A549 (cell line): Measurements from ENCODE around the gene SCYL3.
"Not testable (repeated sequence)": the region's sequence is repeated elsewhere in the genome, so short reads cannot be mapped to it uniquely, and the experiment has no call there.

ENCODE experiments used
- EP300 ChIP-seq, 2 experiments: fragments of >200 bp; sonication (Bioruptor Twin); formaldehyde crosslinking; IDR thresholded peaks; 2 replicates in 1 of 2; 3 replicates in 1 of 2; pipeline ENCODE4 v1.6.1; 2016 to 2017
- JUN ChIP-seq, 2 experiments: fragments of >200 bp; sonication (Bioruptor Twin); formaldehyde crosslinking; IDR thresholded peaks; 2 replicates in 1 of 2; 3 replicates in 1 of 2; pipeline ENCODE4 v1.6.1; 2016 to 2017
- POLR2A ChIP-seq: IDR thresholded peaks from 2 replicates; pipeline ENCODE4 v1.6.1; 2012; ENCODE audit warnings: mild to moderate bottlenecking, low read length
- REST ChIP-seq: fragments of 200-600 bp; sonication (generic); IDR thresholded peaks from 2 replicates; pipeline ENCODE4 v1.6.1; 2016; ENCODE audit warnings: antibody characterized with exemption, mild to moderate bottlenecking, moderate library complexity
- SMC3 ChIP-seq: fragments of >200 bp; sonication (Bioruptor Twin); formaldehyde crosslinking; IDR thresholded peaks from 3 replicates; pipeline ENCODE4 v1.6.1; 2018; ENCODE audit warnings: inconsistent platforms
- TF ChIP-seq, protein P1 (sequence below): fragments of >200 bp; sonication (Bioruptor Twin); formaldehyde crosslinking; IDR thresholded peaks from 3 replicates; pipeline ENCODE4 v1.5.1; 2016

DNA sequence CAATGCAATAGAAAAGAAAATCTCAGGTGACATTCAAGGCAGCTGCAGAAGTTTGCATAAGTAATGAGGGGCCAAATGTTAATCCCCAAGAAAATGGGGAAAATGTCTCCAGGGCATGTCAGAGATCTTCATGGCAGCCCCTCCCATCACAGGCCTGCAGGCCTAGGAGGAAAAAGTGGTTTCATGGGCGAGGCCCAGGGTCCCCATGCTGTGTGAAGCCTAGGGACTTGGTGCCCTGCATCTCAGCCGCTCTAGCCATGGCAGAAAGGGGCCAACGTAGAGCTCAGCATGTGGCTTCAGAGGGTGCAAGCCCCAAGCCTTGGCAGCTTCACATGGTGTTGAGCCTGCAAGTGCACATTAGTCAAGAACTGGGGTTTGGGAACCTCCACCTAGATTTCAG lies 21.7 kb downstream of the SCYL3 start:
- TF ChIP-seq, protein P1, sequence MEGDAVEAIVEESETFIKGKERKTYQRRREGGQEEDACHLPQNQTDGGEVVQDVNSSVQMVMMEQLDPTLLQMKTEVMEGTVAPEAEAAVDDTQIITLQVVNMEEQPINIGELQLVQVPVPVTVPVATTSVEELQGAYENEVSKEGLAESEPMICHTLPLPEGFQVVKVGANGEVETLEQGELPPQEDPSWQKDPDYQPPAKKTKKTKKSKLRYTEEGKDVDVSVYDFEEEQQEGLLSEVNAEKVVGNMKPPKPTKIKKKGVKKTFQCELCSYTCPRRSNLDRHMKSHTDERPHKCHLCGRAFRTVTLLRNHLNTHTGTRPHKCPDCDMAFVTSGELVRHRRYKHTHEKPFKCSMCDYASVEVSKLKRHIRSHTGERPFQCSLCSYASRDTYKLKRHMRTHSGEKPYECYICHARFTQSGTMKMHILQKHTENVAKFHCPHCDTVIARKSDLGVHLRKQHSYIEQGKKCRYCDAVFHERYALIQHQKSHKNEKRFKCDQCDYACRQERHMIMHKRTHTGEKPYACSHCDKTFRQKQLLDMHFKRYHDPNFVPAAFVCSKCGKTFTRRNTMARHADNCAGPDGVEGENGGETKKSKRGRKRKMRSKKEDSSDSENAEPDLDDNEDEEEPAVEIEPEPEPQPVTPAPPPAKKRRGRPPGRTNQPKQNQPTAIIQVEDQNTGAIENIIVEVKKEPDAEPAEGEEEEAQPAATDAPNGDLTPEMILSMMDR: not testable (repeated sequence)
- not testable (repeated sequence) for TF ChIP-seq EP300 (IDR thresholded peaks at IDR 0.05); JUN (IDR thresholded peaks at IDR 0.05); POLR2A; SMC3; REST
